ENCODE measurements around the gene MS4A8.

DNA sequence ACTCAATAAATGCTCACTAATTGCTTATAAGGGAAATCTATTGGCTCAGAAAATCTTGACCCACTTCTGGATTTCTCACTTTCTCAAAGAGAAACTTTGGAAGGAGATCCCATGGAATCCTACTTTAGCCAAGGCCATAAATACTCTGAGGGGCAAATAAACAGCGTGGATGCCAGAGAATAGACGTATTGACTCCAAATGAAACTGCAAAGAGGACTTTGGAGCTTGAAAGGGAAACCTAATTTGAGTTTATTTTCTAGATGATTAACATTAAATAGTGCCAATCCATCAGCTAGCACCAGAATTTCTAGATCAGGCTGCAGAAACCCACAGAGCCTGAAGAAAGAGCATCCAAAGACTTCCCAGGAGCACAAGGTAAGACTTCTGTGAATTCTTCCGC is 25.0 kb downstream of the MS4A8 start, which contains the start of gene MS4A18:
- no peak for TF ChIP-seq POLR2A (IDR thresholded peaks at IDR 0.05; ENCODE audit: low read length)
- no peak for TF ChIP-seq GATA1 (IDR thresholded peaks at IDR 0.05; ENCODE audit: low read depth, low read length)

All from erythroblast (primary cell).